Kidney epithelial cell (primary cell): Measurements from ENCODE around the gene OLIG1. TPM values are rescaled to one million over a fixed set of nuclear protein-coding genes. Genes with fewer than 3 reads are reported as not detected.

Experiments used
- DNase-seq: peaks from one replicate; pipeline ENCODE4 v3.0.0-alpha.2; 2010; ENCODE audit warnings: low read depth
- H3K27me3 ChIP-seq: 2 replicates; pipeline ENCODE4 v1.6.0; 2011; ENCODE audit warnings: low read length; ENCODE audit not compliant: control insufficient read depth, insufficient read depth
- H3K36me3 ChIP-seq: 2 replicates; pipeline ENCODE4 v1.5.1; 2011; ENCODE audit warnings: low read length; ENCODE audit not compliant: control insufficient read depth, insufficient read depth
- H3K4me3 ChIP-seq: 2 replicates; pipeline ENCODE4 v1.5.1; 2011; ENCODE audit warnings: low read depth, mild to moderate bottlenecking, control low read depth, low read length
- total RNA-seq: library from RNA; depleted of rRNA; stranded (reverse); fragments of >200 nt; gene quantifications from 2 replicates; pipeline ENCODE4 v1.2.3, GENCODE V29; 2015
- TF ChIP-seq, protein P1 (sequence below): IDR thresholded peaks from 2 replicates; pipeline ENCODE4 v1.5.1; 2011; ENCODE audit warnings: mild to moderate bottlenecking, moderate library complexity, low read length, control low read depth, inconsistent platforms; ENCODE audit not compliant: insufficient read depth, poor library complexity, severe bottlenecking

Gene OLIG1, protein sequence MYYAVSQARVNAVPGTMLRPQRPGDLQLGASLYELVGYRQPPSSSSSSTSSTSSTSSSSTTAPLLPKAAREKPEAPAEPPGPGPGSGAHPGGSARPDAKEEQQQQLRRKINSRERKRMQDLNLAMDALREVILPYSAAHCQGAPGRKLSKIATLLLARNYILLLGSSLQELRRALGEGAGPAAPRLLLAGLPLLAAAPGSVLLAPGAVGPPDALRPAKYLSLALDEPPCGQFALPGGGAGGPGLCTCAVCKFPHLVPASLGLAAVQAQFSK
- not detected in 2 replicates for total RNA-seq

- H3K27me3 ChIP-seq: peaks cover 78% of the 10 kb centered on the region
- TF ChIP-seq, protein P1, sequence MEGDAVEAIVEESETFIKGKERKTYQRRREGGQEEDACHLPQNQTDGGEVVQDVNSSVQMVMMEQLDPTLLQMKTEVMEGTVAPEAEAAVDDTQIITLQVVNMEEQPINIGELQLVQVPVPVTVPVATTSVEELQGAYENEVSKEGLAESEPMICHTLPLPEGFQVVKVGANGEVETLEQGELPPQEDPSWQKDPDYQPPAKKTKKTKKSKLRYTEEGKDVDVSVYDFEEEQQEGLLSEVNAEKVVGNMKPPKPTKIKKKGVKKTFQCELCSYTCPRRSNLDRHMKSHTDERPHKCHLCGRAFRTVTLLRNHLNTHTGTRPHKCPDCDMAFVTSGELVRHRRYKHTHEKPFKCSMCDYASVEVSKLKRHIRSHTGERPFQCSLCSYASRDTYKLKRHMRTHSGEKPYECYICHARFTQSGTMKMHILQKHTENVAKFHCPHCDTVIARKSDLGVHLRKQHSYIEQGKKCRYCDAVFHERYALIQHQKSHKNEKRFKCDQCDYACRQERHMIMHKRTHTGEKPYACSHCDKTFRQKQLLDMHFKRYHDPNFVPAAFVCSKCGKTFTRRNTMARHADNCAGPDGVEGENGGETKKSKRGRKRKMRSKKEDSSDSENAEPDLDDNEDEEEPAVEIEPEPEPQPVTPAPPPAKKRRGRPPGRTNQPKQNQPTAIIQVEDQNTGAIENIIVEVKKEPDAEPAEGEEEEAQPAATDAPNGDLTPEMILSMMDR: no peak
- no peak within 1 kb of the TSS for H3K4me3 ChIP-seq
- no peak for DNase-seq
- H3K36me3 ChIP-seq: no peaks in the 10 kb centered on the region
These were observed at the start of gene OLIG1 for GRCh38 chr21:33069994-33070743. TSS of gene OLIG1 (plus strand) at chr21:33070141. CDS start at chr21:33070247, 106 bp downstream.

DNA sequence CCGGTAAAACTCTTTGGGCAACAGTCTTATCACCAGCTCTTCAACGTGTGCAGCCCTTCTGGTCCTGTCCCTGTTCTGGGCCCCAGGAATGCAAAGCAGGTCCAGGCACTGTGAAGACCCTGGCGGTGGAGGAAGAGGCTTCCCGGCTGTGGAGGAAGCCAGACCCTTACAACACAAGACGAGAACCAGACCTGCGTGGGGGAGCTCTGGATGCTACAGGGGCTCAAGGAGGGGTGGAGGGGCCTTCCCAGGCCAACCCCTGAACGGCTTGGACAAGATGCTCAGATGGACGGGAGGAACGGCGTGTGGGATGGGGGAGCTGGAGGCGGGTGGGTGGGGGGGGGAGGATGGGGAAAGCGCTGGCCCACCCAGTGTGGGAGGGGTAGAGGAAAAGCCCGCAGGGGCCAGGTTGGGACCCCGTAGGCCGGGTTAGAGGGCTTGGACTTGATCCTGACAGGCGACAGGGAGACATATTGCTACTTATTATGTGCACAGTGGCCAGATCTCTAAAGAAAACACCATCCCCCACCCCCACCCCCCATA, 49.3 kb upstream of the OLIG1 start:
- H3K36me3 ChIP-seq: no peaks in the 10 kb centered on the region
- H3K27me3 ChIP-seq: peaks cover 77% of the 10 kb centered on the region
- no peak for DNase-seq
- no peak overlapping the region for H3K4me3 ChIP-seq
- TF ChIP-seq, protein P1: no peak

DNA sequence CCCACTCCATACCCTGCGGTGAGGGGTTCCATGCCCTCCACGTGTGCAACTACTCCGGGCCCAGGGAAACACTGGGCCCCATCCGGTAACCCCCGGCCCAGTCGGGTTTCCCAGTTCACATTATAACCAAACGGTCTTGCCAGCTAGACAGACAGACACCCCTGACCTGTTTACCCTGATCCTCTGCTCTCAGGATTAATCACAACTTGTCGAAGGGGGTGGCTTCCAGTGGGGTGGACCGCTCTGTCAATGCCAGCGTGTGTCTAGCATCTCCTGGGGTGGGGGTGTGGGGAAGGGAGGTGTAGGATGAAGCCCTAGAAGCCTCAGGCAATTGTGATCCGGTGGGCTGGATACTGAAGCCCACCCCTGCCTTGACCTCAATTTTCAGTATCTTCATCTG, 48.8 kb upstream of the OLIG1 start:
- TF ChIP-seq, protein P1: no peak
- H3K27me3 ChIP-seq: peaks cover 82% of the 10 kb centered on the region
- no peak for DNase-seq
- no peaks in the 10 kb centered on the region for H3K36me3 ChIP-seq
- no peak overlapping the region for H3K4me3 ChIP-seq

DNA sequence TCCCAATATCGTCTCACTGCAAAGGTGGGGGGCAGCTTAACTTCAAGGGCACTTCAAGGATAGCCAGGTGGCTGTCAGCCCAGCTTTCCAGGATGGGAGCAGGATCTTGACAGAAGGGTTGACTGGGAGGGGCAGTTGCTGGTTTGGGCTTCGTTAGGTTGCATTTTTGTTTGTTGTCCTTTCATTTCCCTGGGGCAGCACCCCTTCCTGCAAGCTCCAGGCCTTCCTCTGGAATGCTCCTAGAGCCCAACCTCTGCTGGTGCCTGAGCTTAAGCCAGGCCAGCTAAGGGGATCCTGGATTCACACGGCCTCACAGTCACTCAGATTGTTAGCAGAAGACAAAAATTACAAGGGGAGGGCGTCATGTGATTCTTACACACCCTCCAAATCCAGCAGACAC, 48.3 kb upstream of the OLIG1 start:
- H3K27me3 ChIP-seq: peaks cover 87% of the 10 kb centered on the region
- H3K36me3 ChIP-seq: no peaks in the 10 kb centered on the region
- TF ChIP-seq, protein P1: no peak
- no peak overlapping the region for H3K4me3 ChIP-seq
- DNase-seq: no peak

DNA sequence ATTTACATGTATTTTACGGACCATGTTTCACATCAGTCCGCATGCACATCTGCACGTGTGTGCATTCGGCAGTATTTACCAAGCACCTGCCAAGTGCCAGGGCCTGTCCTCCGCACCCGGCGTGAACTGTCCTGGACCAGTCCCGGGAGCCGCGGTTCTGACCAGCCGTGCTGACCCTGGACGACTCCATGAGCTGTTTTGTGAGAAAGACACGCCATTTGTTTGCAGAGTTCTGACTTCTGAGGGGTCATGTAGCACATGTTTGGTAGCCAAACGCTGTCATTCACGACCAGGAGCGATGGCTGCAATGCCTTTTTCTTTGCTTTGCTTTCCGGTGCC, 47.5 kb upstream of the OLIG1 start:
- TF ChIP-seq, protein P1: no peak
- H3K36me3 ChIP-seq: no peaks in the 10 kb centered on the region
- DNase-seq: no peak
- H3K27me3 ChIP-seq: peaks cover 91% of the 10 kb centered on the region
- no peak overlapping the region for H3K4me3 ChIP-seq
